ENCODE data around the gene SLC6A13. TPM values are rescaled to one million over a fixed set of nuclear protein-coding genes. Genes with fewer than 3 reads are reported as not detected.

The SLC6A13 gene
- total RNA-seq, 1 experiment from 2014 or later = 3.5 TPM

- no peak for DNase-seq
- H3K27ac Mint-ChIP-seq (ENCODE audit: unreplicated experiment) = no peak overlapping the region
- peaks cover 3% of the 10 kb centered on the region for H3K9me3 Mint-ChIP-seq (ENCODE audit: low read depth, unreplicated experiment)
- no TSS peak for BruUV-seq (replicated peaks)
- TF ChIP-seq CTCF (IDR thresholded peaks at IDR 0.05; ENCODE audit: unreplicated experiment) = no peak
- no peaks in the 10 kb centered on the region for H3K4me1 Mint-ChIP-seq (ENCODE audit: low read depth, unreplicated experiment)
- no peak overlapping the region for H3K4me3 Mint-ChIP-seq (ENCODE audit: low read depth, unreplicated experiment)
- H3K27me3 Mint-ChIP-seq (ENCODE audit: unreplicated experiment) = no peaks in the 10 kb centered on the region
- H3K36me3 Mint-ChIP-seq (ENCODE audit: insufficient read depth, unreplicated experiment) = peaks cover 6% of the 10 kb centered on the region
- intact Hi-C loops (cut with micrococcal nuclease; ENCODE audit: unreplicated experiment) = no loop called here
- CTCF ChIA-PET = no interaction called here
These were observed 10.7 kb upstream of the SLC6A13 start for GRCh38 chr12:273382-273781.

- intact Hi-C loops (cut with micrococcal nuclease; ENCODE audit: unreplicated experiment) = no loop called here
- peaks cover 3% of the 10 kb centered on the region for H3K9me3 Mint-ChIP-seq (ENCODE audit: low read depth, unreplicated experiment)
These were observed 10.3 kb upstream of the SLC6A13 start for GRCh38 chr12:272942-273341.

GRCh38 chr12:271161-271560 lies 8.5 kb upstream of the SLC6A13 start:
- Mint-ChIP-seq H3K27ac (ENCODE audit: unreplicated experiment) (no peak overlapping the region), H3K9me3 (ENCODE audit: low read depth, unreplicated experiment) (no peaks in the 10 kb centered on the region), H3K36me3 (ENCODE audit: insufficient read depth, unreplicated experiment) (peaks cover 6% of the 10 kb centered on the region), H3K4me1 (ENCODE audit: low read depth, unreplicated experiment) (no peaks in the 10 kb centered on the region), H3K4me3 (ENCODE audit: low read depth, unreplicated experiment) (no peak overlapping the region), H3K27me3 (ENCODE audit: unreplicated experiment) (no peaks in the 10 kb centered on the region)
- no TSS peak for BruUV-seq (replicated peaks)
- intact Hi-C loops (cut with micrococcal nuclease; ENCODE audit: unreplicated experiment) = no loop called here
- no peak for TF ChIP-seq CTCF (IDR thresholded peaks at IDR 0.05; ENCODE audit: unreplicated experiment)
- DNase-seq = no peak
- CTCF ChIA-PET = no interaction called here

More at GRCh38 chr12:272942-273341, 10.3 kb upstream of the SLC6A13 start:
- no peak for DNase-seq
- TF ChIP-seq CTCF (IDR thresholded peaks at IDR 0.05; ENCODE audit: unreplicated experiment) = no peak
- H3K36me3 Mint-ChIP-seq (ENCODE audit: insufficient read depth, unreplicated experiment) = peaks cover 6% of the 10 kb centered on the region
- CTCF ChIA-PET = no interaction called here
- H3K27me3 Mint-ChIP-seq (ENCODE audit: unreplicated experiment) = no peaks in the 10 kb centered on the region
- BruUV-seq (replicated peaks) = no TSS peak
- no peaks in the 10 kb centered on the region for H3K4me1 Mint-ChIP-seq (ENCODE audit: low read depth, unreplicated experiment)
- H3K4me3 Mint-ChIP-seq (ENCODE audit: low read depth, unreplicated experiment) = no peak overlapping the region
- H3K27ac Mint-ChIP-seq (ENCODE audit: unreplicated experiment) = no peak overlapping the region

- no peak for TF ChIP-seq CTCF (IDR thresholded peaks at IDR 0.05; ENCODE audit: unreplicated experiment)
- Mint-ChIP-seq H3K36me3 (ENCODE audit: insufficient read depth, unreplicated experiment) (peaks cover 6% of the 10 kb centered on the region), H3K4me1 (ENCODE audit: low read depth, unreplicated experiment) (no peaks in the 10 kb centered on the region), H3K4me3 (ENCODE audit: low read depth, unreplicated experiment) (no peak overlapping the region), H3K9me3 (ENCODE audit: low read depth, unreplicated experiment) (no peaks in the 10 kb centered on the region), H3K27ac (ENCODE audit: unreplicated experiment) (no peak overlapping the region), H3K27me3 (ENCODE audit: unreplicated experiment) (no peaks in the 10 kb centered on the region)
- BruUV-seq (replicated peaks) = no TSS peak
- CTCF ChIA-PET = no interaction called here
- intact Hi-C loops (cut with micrococcal nuclease; ENCODE audit: unreplicated experiment) = no loop called here
- DNase-seq = no peak
These were observed 6.6 kb upstream of the SLC6A13 start for GRCh38 chr12:269191-269590.

- Mint-ChIP-seq H3K9me3 (ENCODE audit: low read depth, unreplicated experiment) (no peaks in the 10 kb centered on the region), H3K36me3 (ENCODE audit: insufficient read depth, unreplicated experiment) (peaks cover 6% of the 10 kb centered on the region), H3K4me3 (ENCODE audit: low read depth, unreplicated experiment) (no peak overlapping the region), H3K27me3 (ENCODE audit: unreplicated experiment) (no peaks in the 10 kb centered on the region), H3K27ac (ENCODE audit: unreplicated experiment) (no peak overlapping the region), H3K4me1 (ENCODE audit: low read depth, unreplicated experiment) (no peaks in the 10 kb centered on the region)
- no peak for DNase-seq
- no TSS peak for BruUV-seq (replicated peaks)
- no peak for TF ChIP-seq CTCF (IDR thresholded peaks at IDR 0.05; ENCODE audit: unreplicated experiment)
- CTCF ChIA-PET = no interaction called here
- intact Hi-C loops (cut with micrococcal nuclease; ENCODE audit: unreplicated experiment) = no loop called here
These were observed 5.8 kb upstream of the SLC6A13 start for GRCh38 chr12:268483-268840.

Data from Calu3 (cell line).